Adrenal gland (tissue), 12 donors: ENCODE measurements around the gene SIRT6. TPM values are rescaled to one million over a fixed set of nuclear protein-coding genes. Genes with fewer than 3 reads are reported as not detected.

Experiments
- DNase-seq, 7 donors: peaks; one replicate each; pipeline ENCODE4 v3.0.0-alpha.2; 2019 to 2020
- H3K27ac ChIP-seq, 5 donors: fragments of 200-600 bp; sonication (generic) in 4 of 5; 1 replicate in 3 of 5; 2 replicates in 2 of 5; pipeline versions ENCODE4 v1.5.1 to v1.8.0; 2016 to 2020; ENCODE audit warnings: mild to moderate bottlenecking in 1 of 5
- H3K27me3 ChIP-seq: fragments of 200-600 bp; 2 replicates; pipeline ENCODE4 v1.8.0; 2021
- H3K36me3 ChIP-seq, 2 donors: fragments of 200-600 bp; replicated peaks in 1 of 2; 1 replicate in 1 of 2; 2 replicates in 1 of 2; pipeline versions ENCODE4 v1.5.1 to v1.8.0; 2018 to 2022
- H3K4me1 ChIP-seq, 2 donors: fragments of 200-600 bp; replicated peaks in 1 of 2; 1 replicate in 1 of 2; 2 replicates in 1 of 2; pipeline versions ENCODE4 v1.5.1 to v1.8.0; 2018 to 2021
- H3K4me3 ChIP-seq, 4 donors: fragments of 200-600 bp; sonication (generic) in 3 of 4; one replicate each; pipeline ENCODE4 v1.5.1; 2016 to 2018
- H3K9me3 ChIP-seq, 3 donors: fragments of 200-600 bp; sonication (generic) in 1 of 3; replicated peaks in 1 of 3; 1 replicate in 2 of 3; 2 replicates in 1 of 3; pipeline versions ENCODE4 v1.5.1 to v1.8.0; 2016 to 2021
- CTCF ChIP-seq, 6 experiments: fragments of 450-650 bp in 4 of 6; fragments of 200-600 bp in 2 of 6; sonication (generic) in 1 of 6; IDR thresholded peaks; 1 replicate in 5 of 6; 2 replicates in 1 of 6; pipeline versions ENCODE4 v1.5.1 to v1.8.0; 2016 to 2021; ENCODE audit warnings: antibody characterized with exemption in 6 of 6, mild to moderate bottlenecking in 2 of 6, moderate library complexity in 1 of 6
- POLR2A ChIP-seq, 2 donors: fragments of 450-650 bp; IDR thresholded peaks; one replicate each; pipeline ENCODE4 v1.6.1; 2017; ENCODE audit warnings: antibody characterized with exemption in 2 of 2, mild to moderate bottlenecking in 2 of 2, moderate library complexity in 1 of 2
- WGBS, 4 donors: extraction: QIAGEN DNeasy Blood & Tissue Kit in 2 of 4; methylation state at CpG; one replicate each; pipeline versions ENCODE4 v1.1.5 to v1.1.7; 2013 to 2017; 5-methylcytosine and 5-hydroxymethylcytosine counted together
- intact Hi-C, 2 donors: fragments of 100-400 bp; cut with DNase I; formaldehyde crosslinking; loops; one replicate each; pipeline versions ENCODE4 v1.14.1 to v1.15.0; 2022 to 2023
- polyA plus RNA-seq, 3 donors: library from polyadenylated mRNA; stranded (reverse); fragments of 200-250 nt in 2 of 3; fragments of 350-450 nt in 1 of 3; fragmentation: Illumina TruSeq in 1 of 3; extraction: RNeasy Lipid Tissue Mini Kit (QIAGEN cat#74804) in 1 of 3; gene quantifications; one replicate each; pipeline ENCODE4 v1.2.3, GENCODE V29; 2013 to 2014
- total RNA-seq, 9 donors: library from RNA; depleted of rRNA in 4 of 9; stranded (reverse); fragments of >200 nt in 4 of 9; fragments of 120-200 nt in 1 of 9; fragmentation: NEBNext Ultra II Directional in 1 of 9; extraction: Animal tissue kit (Norgen Biotek cat#: 25700) in 1 of 9; gene quantifications; one replicate each; pipeline versions ENCODE4 v1.1.0 to v1.2.4, GENCODE V29; 2013 to 2023
- donor health status: healthy with polysubstance abuse.
- donor health status: Bipolar disorder and iron deficiency.
- donor health status: DM: yes; HTN: yes; CAD: no.
- donor health status: DM: no; HTN: no; CAD: no.
- donor health status: DM: no; HTN: no; CAD: no.
- donor health status: DM: yes; HTN: yes; CAD: no.

The SIRT6 gene
- total and polyA plus RNA-seq, 12 donors = 2.8 to 72.8 (median 25.1) TPM

- Histone ChIP-seq H3K4me1 (peaks cover 13 to 20% of the 10 kb centered on the region in 2 donors), H3K9me3 (no peaks in the 10 kb centered on the region), H3K4me3 (no peak overlapping the region), H3K27ac (no peak overlapping the region), H3K36me3 (peaks cover 0 to 11% of the 10 kb centered on the region in 2 donors), H3K27me3 (no peaks in the 10 kb centered on the region)
- intact Hi-C loops = no loop called here
- no peak for TF ChIP-seq CTCF (IDR thresholded peaks at IDR 0.05)
- no peak for TF ChIP-seq POLR2A (IDR thresholded peaks at IDR 0.05)
- no peak for DNase-seq
- 40 to 43% (median 41%) methylated on average over 22 to 23 of the region's 23 CpGs for WGBS, 4 donors
These were observed 1.8 kb upstream of the SIRT6 start for GRCh38 chr19:4183967-4184717.

- peaks cover 13 to 20% of the 10 kb centered on the region in 2 donors for H3K4me1 ChIP-seq
- intact Hi-C loops = no loop called here
- TF ChIP-seq CTCF (IDR thresholded peaks at IDR 0.05) = no peak
- TF ChIP-seq POLR2A (IDR thresholded peaks at IDR 0.05) = no peak
- no peaks in the 10 kb centered on the region for H3K9me3 ChIP-seq
- DNase-seq = no peak
- no peaks in the 10 kb centered on the region for H3K27me3 ChIP-seq
- 57 to 79% (median 66%) methylated on average over 2 of the region's 2 CpGs for WGBS, 4 donors
- H3K27ac ChIP-seq = no peak overlapping the region
- no peak overlapping the region for H3K4me3 ChIP-seq
- peaks cover 0 to 29% of the 10 kb centered on the region in 2 donors for H3K36me3 ChIP-seq
These were observed 1.3 kb downstream of the SIRT6 start for GRCh38 chr19:4181053-4181508.

DNA sequence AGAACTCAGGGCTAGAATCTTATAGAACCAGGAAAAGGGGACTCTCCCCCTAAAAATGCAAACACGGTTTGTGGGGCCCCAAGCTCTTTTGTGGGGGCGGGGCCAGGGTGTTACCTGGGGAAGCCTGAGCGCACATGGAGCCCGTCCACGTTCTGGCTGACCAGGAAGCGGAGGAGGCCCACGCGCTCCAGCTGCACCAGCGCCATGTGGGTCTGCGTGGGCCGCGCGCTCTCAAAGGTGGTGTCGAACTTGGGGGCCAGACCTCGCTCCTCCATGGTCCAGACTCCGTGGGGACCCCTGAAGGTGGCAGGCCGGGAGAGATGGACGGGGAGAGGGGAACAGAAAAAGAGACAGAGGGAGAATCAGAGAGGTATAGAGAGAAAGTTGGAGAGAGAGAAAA lies 3.4 kb downstream of the SIRT6 start:
- no peak overlapping the region for H3K4me3 ChIP-seq
- no peak overlapping the region for H3K27ac ChIP-seq
- H3K36me3 ChIP-seq = peaks cover 0 to 41% of the 10 kb centered on the region in 2 donors
- no peaks in the 10 kb centered on the region for H3K27me3 ChIP-seq
- H3K4me1 ChIP-seq = peaks cover 13 to 20% of the 10 kb centered on the region in 2 donors
- no peak for DNase-seq
- no peaks in the 10 kb centered on the region for H3K9me3 ChIP-seq
- no peak for TF ChIP-seq CTCF (IDR thresholded peaks at IDR 0.05)
- no peak for TF ChIP-seq POLR2A (IDR thresholded peaks at IDR 0.05)
- intact Hi-C loops = no loop called here
- WGBS, 4 donors = 89 to 92% (median 91%) methylated on average over 18 of the region's 18 CpGs

GRCh38 chr19:4177146-4177545 lies 5.2 kb downstream of the SIRT6 start:
- 92 to 98% (median 96%) methylated on average over 5 of the region's 5 CpGs for WGBS, 4 donors

More at GRCh38 chr19:4177146-4177545, 5.2 kb downstream of the SIRT6 start:
- Histone ChIP-seq H3K27ac (no peak overlapping the region), H3K27me3 (no peaks in the 10 kb centered on the region), H3K36me3 (peaks cover 0 to 41% of the 10 kb centered on the region in 2 donors), H3K4me1 (peaks cover 6 to 16% of the 10 kb centered on the region in 2 donors), H3K4me3 (no peak overlapping the region), H3K9me3 (no peaks in the 10 kb centered on the region)
- intact Hi-C loops = no loop called here
- DNase-seq = no peak
- TF ChIP-seq POLR2A (IDR thresholded peaks at IDR 0.05) (no peak), CTCF (IDR thresholded peaks at IDR 0.05) (no peak)
